ENCODE results near the gene ROBO1.

Gene ROBO1

DNA sequence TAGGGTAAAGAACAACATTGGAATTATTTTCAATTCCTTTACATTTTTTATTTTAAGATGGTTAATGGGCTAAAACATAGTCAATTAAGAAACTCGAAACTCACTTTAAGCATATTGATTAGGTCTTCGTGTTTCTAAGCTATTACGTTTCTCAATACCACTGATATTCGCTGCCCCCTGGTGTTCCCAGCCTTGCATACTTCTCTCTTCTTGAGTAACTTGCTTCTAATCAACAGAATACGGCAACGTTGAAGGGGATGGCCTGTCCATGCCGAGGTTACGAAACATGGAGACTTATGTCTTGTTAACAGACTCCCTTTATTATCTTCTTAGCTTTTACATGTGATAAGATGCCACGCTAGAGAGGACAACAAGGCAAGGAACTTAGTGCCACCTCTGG, 43.6 kb downstream of the ROBO1 start:
- Histone ChIP-seq H3K4me1 (ENCODE audit: control insufficient read depth in 1 of 2, insufficient read depth in 1 of 2, low read depth in 1 of 2, low read length in 1 of 2) (no peaks in the 10 kb centered on the region), H3K27ac (no peak overlapping the region), H3K4me3 (ENCODE audit: low read depth in 1 of 2, low read length in 1 of 2) (no peak overlapping the region), H3K36me3 (no peaks in the 10 kb centered on the region), H3K27me3 (no peaks in the 10 kb centered on the region), H3K9me3 (no peaks in the 10 kb centered on the region)
- TF ChIP-seq CTCF (IDR thresholded peaks at IDR 0.05), result no peak

DNA sequence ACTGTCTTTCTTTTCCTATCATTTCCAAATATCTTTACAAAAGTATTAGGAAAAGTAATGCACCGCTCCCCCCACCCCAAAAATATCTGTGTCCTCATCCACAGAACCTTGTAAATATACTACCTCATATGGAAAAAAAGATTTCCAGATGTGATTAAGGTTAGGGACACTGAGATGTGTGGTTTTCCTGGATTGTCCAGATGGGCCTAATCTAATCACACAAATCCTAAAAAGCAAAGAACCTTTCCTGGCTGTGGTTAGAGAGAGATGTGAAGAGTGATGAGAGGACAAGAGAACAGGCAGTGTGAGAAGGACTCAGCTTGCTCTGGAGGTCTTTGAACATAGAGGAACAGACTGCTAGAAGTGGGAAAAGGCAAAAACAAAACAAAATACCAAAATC, 77.7 kb downstream of the ROBO1 start:
- no peaks in the 10 kb centered on the region for H3K36me3 ChIP-seq
- no peaks in the 10 kb centered on the region for H3K27me3 ChIP-seq
- H3K4me1 ChIP-seq (ENCODE audit: control insufficient read depth in 1 of 2, insufficient read depth in 1 of 2, low read depth in 1 of 2, low read length in 1 of 2), result no peaks in the 10 kb centered on the region
- no peak for TF ChIP-seq CTCF (IDR thresholded peaks at IDR 0.05)
- no peaks in the 10 kb centered on the region for H3K9me3 ChIP-seq
- no peak overlapping the region for H3K27ac ChIP-seq
- H3K4me3 ChIP-seq (ENCODE audit: low read depth in 1 of 2, low read length in 1 of 2), result no peak overlapping the region

DNA sequence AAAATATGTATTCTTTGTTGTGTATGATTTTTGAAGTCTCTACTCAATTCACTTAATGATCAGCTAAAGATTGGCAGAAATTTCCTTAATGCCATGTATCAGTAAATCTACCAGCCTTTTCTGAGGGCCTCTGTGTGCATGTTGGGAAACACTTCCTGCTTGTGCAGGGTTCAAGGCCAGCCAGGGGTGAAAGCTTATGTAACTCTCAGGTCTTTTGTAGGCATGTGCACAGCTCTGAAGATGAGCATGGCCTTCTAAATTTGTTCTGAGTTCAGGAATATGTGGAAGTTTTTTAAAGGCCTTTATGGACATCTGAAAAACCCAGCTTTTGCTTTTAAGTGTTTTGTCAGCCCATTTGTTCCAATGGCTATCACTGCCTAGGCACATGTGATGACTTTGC, 82.7 kb downstream of the ROBO1 start:
- Histone ChIP-seq H3K36me3 (no peaks in the 10 kb centered on the region), H3K27ac (no peak overlapping the region), H3K4me3 (ENCODE audit: low read depth in 1 of 2, low read length in 1 of 2) (no peak overlapping the region), H3K27me3 (no peaks in the 10 kb centered on the region), H3K4me1 (ENCODE audit: control insufficient read depth in 1 of 2, insufficient read depth in 1 of 2, low read depth in 1 of 2, low read length in 1 of 2) (no peaks in the 10 kb centered on the region), H3K9me3 (no peaks in the 10 kb centered on the region)
- TF ChIP-seq CTCF (IDR thresholded peaks at IDR 0.05), result no peak

DNA sequence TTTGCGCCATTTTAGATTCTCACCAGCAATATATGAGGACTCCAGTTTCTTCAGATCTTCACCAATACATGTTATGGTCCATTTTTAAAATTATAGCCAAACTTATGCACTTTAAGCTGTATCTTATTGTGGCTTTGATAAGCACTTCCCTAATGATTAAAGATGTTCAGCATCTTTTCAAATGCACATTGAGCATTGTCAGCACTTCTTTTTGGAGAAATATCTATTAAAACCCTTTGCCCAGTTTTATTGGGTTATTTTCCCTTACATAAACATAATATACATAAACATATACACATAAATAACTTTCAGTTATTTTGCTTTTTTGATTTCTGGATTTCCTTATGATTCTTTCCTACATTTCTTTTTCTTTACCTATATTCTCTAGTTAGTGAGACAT, 83.8 kb downstream of the ROBO1 start:
- H3K27me3 ChIP-seq, result no peaks in the 10 kb centered on the region
- H3K9me3 ChIP-seq, result no peaks in the 10 kb centered on the region
- TF ChIP-seq CTCF (IDR thresholded peaks at IDR 0.05), result no peak
- no peak overlapping the region for H3K27ac ChIP-seq
- no peaks in the 10 kb centered on the region for H3K4me1 ChIP-seq (ENCODE audit: control insufficient read depth in 1 of 2, insufficient read depth in 1 of 2, low read depth in 1 of 2, low read length in 1 of 2)
- no peaks in the 10 kb centered on the region for H3K36me3 ChIP-seq
- H3K4me3 ChIP-seq (ENCODE audit: low read depth in 1 of 2, low read length in 1 of 2), result no peak overlapping the region

DNA sequence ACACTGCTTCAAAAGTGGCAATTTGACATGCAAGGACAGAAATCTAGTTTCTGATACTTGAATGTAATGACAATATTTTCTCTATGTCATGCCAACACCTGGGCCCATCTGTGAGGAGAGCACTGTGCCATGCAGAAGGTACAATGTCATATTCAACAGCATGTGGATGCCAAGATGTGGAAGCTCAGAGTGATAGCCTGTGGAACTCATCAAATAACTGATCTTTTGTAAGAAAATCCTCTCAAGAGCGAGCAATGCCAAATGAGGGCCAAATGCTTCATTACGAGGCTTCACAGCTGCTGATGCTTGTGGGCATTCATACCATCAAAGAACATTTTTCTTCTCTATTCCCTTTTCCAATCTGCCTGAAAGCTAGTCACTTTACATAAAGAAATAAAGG, 95.1 kb downstream of the ROBO1 start:
- Histone ChIP-seq H3K27ac (no peak overlapping the region), H3K9me3 (no peaks in the 10 kb centered on the region), H3K4me1 (ENCODE audit: control insufficient read depth in 1 of 2, insufficient read depth in 1 of 2, low read depth in 1 of 2, low read length in 1 of 2) (no peaks in the 10 kb centered on the region), H3K4me3 (ENCODE audit: low read depth in 1 of 2, low read length in 1 of 2) (no peak overlapping the region), H3K27me3 (no peaks in the 10 kb centered on the region), H3K36me3 (no peaks in the 10 kb centered on the region)
- TF ChIP-seq CTCF (IDR thresholded peaks at IDR 0.05), result no peak

DNA sequence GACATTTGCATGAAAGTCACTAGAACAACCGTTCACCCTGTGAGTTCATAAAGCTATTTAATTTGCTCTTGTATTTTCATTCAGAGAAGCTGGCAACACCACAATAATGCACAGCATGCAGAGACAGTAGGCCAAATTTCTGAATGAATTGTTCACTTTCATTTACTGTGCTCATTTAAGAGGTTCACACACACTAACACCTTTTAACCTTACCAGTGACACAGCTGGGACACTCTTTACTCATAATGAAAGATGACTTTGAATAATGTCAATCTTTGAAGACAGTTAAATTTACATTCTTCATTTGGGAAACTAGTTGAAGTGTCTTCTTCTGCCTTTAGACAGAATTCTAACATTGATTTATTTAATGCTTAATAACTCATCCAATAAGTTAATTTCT, 95.7 kb downstream of the ROBO1 start:
- H3K27me3 ChIP-seq, result no peaks in the 10 kb centered on the region
- TF ChIP-seq CTCF (IDR thresholded peaks at IDR 0.05), result no peak
- H3K4me3 ChIP-seq (ENCODE audit: low read depth in 1 of 2, low read length in 1 of 2), result no peak overlapping the region
- no peaks in the 10 kb centered on the region for H3K9me3 ChIP-seq
- no peaks in the 10 kb centered on the region for H3K4me1 ChIP-seq (ENCODE audit: control insufficient read depth in 1 of 2, insufficient read depth in 1 of 2, low read depth in 1 of 2, low read length in 1 of 2)
- no peaks in the 10 kb centered on the region for H3K36me3 ChIP-seq
- H3K27ac ChIP-seq, result no peak overlapping the region
